Esophagus mucosa (tissue), 1 donor: ENCODE results near the gene ARHGAP12. TPM values are rescaled to one million over a fixed set of nuclear protein-coding genes. Genes with fewer than 3 reads are reported as not detected.
"Not testable (repeated sequence)": the region's sequence is repeated elsewhere in the genome, so short reads cannot be mapped to it uniquely, and the experiment has no call there.

Experiments
- ATAC-seq: fragments of 200-7000 bp; cut with Tn5 transposase; one replicate; pipeline ENCODE4 v1.9.1; 2020
- total RNA-seq: library from RNA; stranded (reverse); gene quantifications from one replicate; pipeline ENCODE4 v1.2.4, GENCODE V29; 2023
- donor health status: DM: yes; HTN: yes; CAD: no.

Gene ARHGAP12
- total RNA-seq, 1 donor from 2014 or later = 11.2 TPM

- ATAC-seq = no peak
These were observed 2.5 kb downstream of the ARHGAP12 start for GRCh38 chr10:31926160-31926559.

GRCh38 chr10:31924833-31925232 is 3.8 kb downstream of the ARHGAP12 start:
- no peak for ATAC-seq

- ATAC-seq = no peak
These were observed 5.2 kb downstream of the ARHGAP12 start for GRCh38 chr10:31923389-31923788.

- no peak for ATAC-seq
These were observed 7.6 kb downstream of the ARHGAP12 start for GRCh38 chr10:31921031-31921430.

GRCh38 chr10:31920538-31920937 is 8.1 kb downstream of the ARHGAP12 start:
- ATAC-seq = no peak

- ATAC-seq = no peak
These were observed 9.8 kb downstream of the ARHGAP12 start for GRCh38 chr10:31918671-31919409.

- no peak for ATAC-seq
These were observed 14.3 kb downstream of the ARHGAP12 start for GRCh38 chr10:31914370-31914769.

GRCh38 chr10:31912898-31913850 is 15.5 kb downstream of the ARHGAP12 start:
- ATAC-seq = no peak

GRCh38 chr10:31912289-31912688 is 16.3 kb downstream of the ARHGAP12 start:
- no peak for ATAC-seq

GRCh38 chr10:31910016-31910415 is 18.6 kb downstream of the ARHGAP12 start:
- no peak for ATAC-seq

GRCh38 chr10:31908157-31908556 is 20.5 kb downstream of the ARHGAP12 start:
- no peak for ATAC-seq

GRCh38 chr10:31906039-31906438 is 22.6 kb downstream of the ARHGAP12 start:
- no peak for ATAC-seq

GRCh38 chr10:31905586-31905985 is 23.0 kb downstream of the ARHGAP12 start:
- ATAC-seq = no peak

GRCh38 chr10:31902625-31903024 is 26.0 kb downstream of the ARHGAP12 start:
- ATAC-seq = no peak

- ATAC-seq = no peak
These were observed 31.1 kb downstream of the ARHGAP12 start for GRCh38 chr10:31897506-31897905.

GRCh38 chr10:31896968-31897384 is 31.7 kb downstream of the ARHGAP12 start:
- ATAC-seq = peak; percentile 44

- ATAC-seq = not testable (repeated sequence)
These were observed 32.9 kb downstream of the ARHGAP12 start for GRCh38 chr10:31895722-31896121.

GRCh38 chr10:31888442-31888841 is 40.2 kb downstream of the ARHGAP12 start:
- ATAC-seq = no peak

- ATAC-seq = no peak
These were observed 40.8 kb downstream of the ARHGAP12 start for GRCh38 chr10:31887850-31888249.

- ATAC-seq = no peak
These were observed 41.7 kb downstream of the ARHGAP12 start for GRCh38 chr10:31886885-31887284.

GRCh38 chr10:31885971-31886370 is 42.7 kb downstream of the ARHGAP12 start:
- ATAC-seq = no peak

GRCh38 chr10:31884386-31884785 is 44.2 kb downstream of the ARHGAP12 start:
- no peak for ATAC-seq

- ATAC-seq = no peak
These were observed 45.2 kb downstream of the ARHGAP12 start for GRCh38 chr10:31883397-31883796.

- ATAC-seq = no peak
These were observed 50.1 kb downstream of the ARHGAP12 start for GRCh38 chr10:31878486-31878885.
